HG03521 (cell line): ENCODE results near the gene ZMYND19.
"Not testable (repeated sequence)": the region's sequence is repeated elsewhere in the genome, so short reads cannot be mapped to it uniquely, and the experiment has no call there.

Experiments used
- ATAC-seq: cut with Tn5 transposase; IDR thresholded peaks from one replicate; pipeline ENCODE4 v1.9.1; 2021; ENCODE audit warnings: mild to moderate bottlenecking, moderate library complexity; ENCODE audit not compliant: unreplicated experiment

Gene ZMYND19

DNA sequence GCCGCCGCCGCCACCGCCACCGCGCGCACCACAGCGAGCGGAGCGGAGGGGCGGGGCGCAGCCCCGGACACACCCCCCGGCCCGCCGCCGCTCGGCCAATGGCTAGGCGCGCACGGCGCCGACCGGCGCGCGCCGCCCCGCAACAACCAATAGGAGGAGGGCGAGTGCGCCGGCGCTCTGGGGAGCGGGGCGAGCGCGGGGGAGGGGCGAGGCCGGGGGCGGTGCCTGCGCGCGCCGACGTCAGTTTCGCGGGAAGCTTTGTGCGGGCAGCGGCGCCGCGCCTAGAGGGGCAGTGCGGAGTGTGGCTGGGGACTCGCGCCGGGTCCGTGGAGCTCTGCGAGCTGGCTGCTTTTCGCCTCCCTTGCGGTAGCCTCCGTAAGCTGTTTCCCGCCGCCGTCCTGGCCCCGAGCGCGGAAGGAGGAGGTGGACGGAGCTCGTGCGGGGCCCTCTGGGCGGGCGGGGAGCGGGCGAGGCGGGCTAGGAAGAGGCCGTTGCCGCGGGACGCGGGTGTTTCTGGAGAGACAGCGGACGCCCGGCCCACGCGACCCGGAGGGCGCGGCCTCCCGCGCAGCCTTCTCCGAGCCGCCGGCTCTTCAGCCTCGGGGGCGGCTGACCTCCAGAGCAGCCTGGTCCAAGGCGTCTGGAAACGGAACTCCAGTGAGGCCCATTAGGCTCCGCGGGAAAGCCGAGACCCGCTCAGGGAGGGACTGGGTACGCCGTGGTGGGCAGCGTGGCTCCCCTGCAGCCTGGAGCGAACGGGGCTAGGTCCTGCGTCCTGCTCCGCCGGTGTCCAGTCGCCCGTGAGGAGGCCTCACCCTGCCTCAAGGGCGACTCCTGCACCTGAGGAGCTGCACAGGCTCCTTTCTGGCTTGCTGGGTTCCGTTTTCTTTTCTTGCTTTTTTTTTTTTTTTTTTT is at the start of gene ZMYND19:
ZMYND19 (minus strand) TSS at position 44 of the 915 bp plus-strand sequence. CDS start 249 bp downstream, outside the sequence.
- ATAC-seq: peak; percentile 87

DNA sequence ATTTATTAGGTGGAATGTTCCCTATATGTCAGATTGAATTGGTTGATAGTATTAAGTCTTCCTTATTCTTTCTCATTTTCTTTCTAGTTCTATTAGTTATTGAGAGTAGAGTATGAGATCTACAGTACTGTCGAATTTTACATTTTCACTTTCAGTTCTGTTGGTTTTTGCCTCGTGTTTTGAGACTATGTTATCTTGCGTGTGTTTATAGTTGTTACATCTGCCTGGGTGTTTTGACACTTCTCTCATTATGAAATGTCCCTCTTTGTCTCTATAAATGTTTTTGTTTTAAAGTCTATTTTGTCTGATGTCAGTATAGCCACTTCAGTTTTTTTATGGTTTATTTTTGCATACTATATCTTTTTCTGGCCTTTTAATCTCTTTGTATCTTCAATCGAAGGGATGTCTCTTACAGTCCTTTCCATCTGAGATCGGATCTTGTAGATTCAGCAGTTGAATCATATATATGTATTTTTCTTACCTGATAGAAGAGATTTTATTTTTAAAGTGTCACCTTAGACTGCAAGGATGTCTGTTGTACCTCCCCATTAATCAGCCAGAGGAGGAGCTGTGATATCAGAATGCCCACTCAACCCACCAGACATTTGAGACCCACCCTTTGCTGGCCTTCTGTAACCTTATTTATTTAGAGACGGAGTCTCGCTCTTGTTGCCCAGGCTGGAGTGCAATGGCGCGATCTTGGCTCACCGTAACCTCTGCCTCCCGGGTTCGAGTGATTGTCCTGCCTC is 49.2 kb upstream of the ZMYND19 start:
- no peak for ATAC-seq

- ATAC-seq: no peak
Measured at GRCh38 chr9:137638680-137639079, 48.4 kb upstream of the ZMYND19 start.

DNA sequence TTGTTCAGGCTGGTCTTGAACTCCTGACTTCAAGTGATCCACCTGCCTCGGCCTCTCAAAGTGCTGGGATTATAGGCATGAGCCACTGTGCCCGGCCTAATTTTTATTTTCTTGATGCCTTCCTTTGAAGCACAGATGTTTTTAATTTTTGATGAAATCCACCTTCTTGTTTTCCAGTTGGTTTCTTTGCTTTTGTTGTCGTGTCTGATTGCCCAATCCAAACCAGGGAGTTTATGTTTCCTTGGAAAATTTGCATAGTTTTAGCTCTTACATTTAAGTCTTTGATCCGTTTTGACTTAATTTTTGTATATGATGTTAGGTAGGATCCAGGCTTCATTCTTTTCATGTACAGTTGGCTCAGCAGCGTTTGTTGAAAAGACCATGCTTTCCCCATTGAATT is 43.7 kb upstream of the ZMYND19 start:
- ATAC-seq: no peak

- ATAC-seq: no peak
Measured at GRCh38 chr9:137632230-137633161, 42.2 kb upstream of the ZMYND19 start.

DNA sequence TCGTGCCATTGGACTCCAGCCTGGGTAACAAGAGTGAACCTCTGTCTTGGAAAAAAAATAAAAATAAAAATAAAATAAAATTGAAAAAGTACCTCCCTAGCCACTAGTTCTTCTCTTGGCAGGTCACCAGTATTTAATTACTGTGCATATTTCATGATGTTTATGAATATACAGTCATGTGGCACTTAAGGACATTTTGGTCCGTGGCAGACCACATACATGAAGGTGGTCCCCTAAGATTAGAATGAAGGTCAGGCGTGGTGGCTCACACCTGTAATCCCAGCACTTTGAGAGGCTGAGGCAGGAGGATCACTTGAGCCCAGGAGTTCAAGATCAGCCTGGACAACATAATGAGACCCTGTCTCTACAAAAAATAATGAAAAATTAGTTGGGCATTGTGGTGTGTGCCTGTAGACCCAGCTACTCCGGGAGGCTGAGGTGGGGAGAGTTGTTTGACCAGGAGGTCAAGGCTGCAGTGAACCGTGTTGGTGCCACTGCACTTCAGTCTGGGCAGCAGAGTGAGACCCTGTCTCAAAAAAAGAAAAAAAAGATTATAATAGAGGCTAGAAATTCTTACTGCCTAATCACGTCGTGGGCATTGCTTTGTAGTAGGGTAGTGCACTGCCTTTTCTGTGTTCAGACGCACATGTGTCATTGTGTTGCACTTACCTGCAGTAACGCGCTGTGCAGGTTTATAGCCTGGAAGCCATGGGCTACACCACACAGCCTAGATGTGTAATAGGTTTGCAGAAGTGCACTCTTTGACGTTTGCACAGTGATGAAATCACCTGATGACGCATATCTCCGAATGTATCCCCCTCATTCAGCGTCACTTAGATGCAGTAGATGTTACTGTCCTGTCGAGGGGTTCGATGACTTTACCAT is 41.3 kb upstream of the ZMYND19 start:
- no peak for ATAC-seq

DNA sequence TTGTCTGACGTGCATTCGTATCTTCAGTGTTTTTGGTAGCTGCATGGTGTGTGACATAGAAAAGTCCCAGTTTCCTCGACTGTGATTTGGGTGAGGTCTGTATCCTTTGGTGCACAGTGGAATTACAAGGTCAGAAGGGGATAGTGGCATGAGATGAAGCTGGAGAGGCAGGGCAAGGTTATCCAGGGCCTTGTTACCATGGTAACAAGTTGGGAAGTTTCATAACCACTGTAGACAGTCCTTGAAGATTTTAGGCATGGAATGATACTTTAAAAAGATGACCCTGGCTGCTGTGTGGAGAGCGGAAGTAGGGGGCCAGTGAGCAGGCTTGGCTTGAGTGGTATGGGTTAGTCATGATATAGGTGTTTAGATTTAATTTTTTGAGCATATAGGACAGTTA is 40.4 kb upstream of the ZMYND19 start:
- no peak for ATAC-seq

- no peak for ATAC-seq
Measured at GRCh38 chr9:137630126-137630525, 39.8 kb upstream of the ZMYND19 start.

DNA sequence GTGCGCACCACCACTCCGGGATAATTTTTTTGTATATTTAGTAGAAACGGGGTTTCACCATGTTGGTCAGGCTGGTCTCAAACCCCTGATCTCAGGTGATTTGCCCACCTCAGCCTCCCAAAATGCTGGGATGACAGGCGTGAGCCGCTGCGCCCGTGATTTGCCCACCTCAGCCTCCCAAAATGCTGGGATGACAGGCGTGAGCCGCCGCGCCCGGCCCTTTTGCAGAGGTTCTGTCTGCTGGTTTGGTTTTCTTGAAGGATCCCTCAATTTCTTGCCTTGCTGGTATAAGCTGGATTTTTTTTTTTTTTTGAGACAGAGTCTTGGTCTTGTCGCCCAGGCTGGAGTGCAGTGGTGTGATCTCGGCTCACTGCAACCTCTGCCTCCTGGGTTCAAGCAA is 37.1 kb upstream of the ZMYND19 start:
- not testable (repeated sequence) for ATAC-seq

GRCh38 chr9:137626464-137626863 is 36.2 kb upstream of the ZMYND19 start:
- ATAC-seq: no peak

DNA sequence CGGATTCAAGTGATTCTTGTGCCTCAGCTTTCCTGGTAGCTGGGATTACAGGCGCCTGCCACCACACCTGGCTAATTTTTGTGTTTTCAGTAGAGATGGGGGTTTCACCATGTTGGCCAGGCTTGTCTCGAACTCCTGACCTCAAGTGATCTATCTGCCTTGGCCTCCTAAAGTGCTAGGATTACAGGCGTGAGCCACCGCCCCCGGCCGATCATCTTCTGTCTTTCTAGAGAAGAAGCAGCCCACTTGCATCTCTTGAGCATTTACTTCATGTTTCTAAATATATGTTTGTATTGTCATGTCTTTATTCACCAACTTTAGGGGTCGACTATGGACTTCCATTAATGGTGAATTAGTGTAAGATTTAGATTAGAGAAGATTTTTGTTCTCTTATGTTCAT is 31.9 kb upstream of the ZMYND19 start:
- not testable (repeated sequence) for ATAC-seq

GRCh38 chr9:137621131-137621757 is 30.9 kb upstream of the ZMYND19 start:
- no peak for ATAC-seq

- ATAC-seq: no peak
Measured at GRCh38 chr9:137620581-137620980, 30.3 kb upstream of the ZMYND19 start.

- no peak for ATAC-seq
Measured at GRCh38 chr9:137620048-137620405, 29.7 kb upstream of the ZMYND19 start.

DNA sequence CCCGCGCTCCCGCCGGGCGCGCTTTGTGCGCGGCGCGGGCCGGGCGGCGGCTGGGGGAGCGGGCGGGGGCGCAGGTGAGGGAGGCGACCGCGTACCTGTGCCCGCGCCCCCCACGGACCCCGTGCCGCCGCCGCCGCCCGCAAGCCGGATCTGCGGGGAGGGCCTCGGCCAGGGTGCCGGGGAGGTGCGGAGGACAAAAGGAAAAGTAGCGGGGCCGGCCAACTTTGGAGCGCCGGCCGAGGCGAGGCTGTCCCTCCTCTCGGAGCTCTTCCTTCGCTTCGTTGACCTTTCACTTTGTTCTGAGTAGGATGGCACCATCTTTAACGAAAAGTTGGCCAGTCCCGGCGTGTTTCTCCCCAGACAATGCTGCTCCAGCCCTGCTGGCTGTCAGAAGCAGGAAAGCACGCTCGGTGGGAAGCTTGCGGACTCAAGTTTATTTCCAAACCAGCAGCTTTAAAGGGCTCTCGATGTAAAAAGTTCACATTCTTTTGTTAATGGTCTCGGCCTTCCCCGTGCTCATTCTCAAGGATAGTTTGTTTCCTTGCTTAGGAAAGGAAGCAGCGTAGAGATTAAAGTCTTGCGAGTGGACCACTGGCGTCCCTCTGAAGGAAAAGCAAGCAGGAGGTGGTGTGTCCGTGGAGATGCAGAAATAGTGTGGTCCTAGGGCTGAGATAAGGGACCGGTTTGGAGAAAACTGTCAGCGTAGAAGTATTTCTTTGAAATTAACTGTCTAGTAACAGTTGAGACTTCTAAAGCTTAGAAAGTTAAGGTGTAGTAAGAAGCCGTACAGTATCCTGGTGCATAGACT is 29.1 kb upstream of the ZMYND19 start:
- peak; percentile 19 for ATAC-seq

DNA sequence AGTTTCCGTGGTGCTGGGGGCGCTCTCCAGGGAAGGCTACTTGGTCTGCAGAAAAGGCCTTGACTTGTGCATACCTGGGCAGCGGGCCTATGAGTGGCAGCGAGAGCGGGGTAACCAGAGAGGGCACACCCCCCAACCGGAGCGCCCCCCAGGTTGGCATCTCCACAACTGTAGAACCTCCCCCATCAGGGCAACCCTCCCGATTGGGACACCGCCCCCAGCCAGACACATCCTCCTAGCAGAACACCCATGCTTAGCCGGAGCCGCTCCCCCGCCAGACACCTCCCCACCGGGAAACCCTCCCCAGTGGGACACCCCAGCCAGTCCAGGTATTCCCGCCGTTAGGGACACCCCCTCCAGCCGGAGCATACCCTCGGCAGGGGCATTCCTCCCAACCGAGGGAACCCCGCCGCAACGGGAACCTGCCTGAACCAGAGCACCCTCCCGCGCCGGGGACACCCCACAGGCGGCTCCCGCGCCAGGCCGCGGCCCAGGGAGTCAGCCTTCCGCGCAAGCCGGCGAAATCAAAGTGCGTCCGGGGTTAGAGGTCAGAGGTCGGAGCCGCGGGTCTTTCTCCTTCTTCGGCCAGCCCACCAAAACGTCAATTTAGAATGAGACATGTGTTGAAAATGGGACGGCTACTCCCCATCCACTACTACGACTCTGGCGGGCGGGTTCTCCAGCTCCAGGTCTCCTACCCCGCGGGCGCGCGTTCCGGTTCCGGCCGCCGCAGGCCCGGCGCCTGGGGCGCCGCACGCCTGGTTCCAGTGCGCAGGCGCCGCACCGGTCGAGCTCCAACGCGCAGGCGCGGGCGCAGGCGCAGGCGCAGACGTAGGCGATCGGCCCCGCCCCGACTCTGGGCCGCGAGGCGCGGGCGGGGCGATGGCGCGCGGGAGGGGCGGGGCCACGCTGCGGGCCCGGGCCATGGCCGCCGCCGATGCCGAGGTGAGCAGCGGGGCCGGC is 28.1 kb upstream of the ZMYND19 start, which contains the start of gene EHMT1:
EHMT1 (plus strand) TSS at position 901 of the 963 bp plus-strand sequence; CDS start at position 925, 24 bp downstream.
- ATAC-seq: peak; percentile 83

DNA sequence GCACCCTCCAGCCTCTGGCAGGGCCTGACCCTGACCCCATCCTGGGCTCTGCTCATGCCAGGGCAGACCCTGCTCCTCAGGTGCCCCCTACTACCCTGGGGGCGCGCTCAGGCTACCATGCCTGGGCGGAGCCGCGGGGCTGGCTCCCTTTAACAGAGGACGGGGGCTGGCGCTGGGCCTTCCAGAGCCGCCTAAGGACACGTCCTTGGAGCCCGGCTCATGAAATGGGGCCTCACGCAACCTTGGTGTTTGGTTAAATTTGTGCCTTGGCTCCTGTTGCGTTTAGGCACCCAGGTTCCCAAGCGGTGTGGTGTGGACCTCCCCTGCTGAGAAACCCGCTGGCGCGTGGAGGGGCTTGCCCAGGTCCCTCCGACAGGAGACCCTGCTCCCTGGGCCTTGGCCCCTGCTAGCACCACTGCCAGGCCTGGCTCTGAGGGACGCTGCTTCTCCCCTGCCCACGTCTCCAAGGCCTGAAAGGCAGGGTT is 25.1 kb upstream of the ZMYND19 start:
- no peak for ATAC-seq
